ENCODE results near the gene ERBB4.

GRCh38 chr2:212156088-212156487, 382.5 kb downstream of the ERBB4 start:
- no peak for TF ChIP-seq CTCF (IDR thresholded peaks at IDR 0.05)
- no peak for TF ChIP-seq POLR2A (IDR thresholded peaks at IDR 0.05)

All from lower leg skin (tissue), 3 donors.